GM23338 (cell line): ENCODE measurements around the gene TM4SF5. TPM values are rescaled to one million over a fixed set of nuclear protein-coding genes. Genes with fewer than 3 reads are reported as not detected.

Experiments
- ATAC-seq: fragments of 200-7000 bp; cut with Tn5 transposase; 3 replicates; pipeline ENCODE4 v1.9.1; 2020
- DNase-seq: peaks from one replicate; pipeline ENCODE4 v3.0.0-alpha.2; 2015; ENCODE audit warnings: low spot score
- H2AFZ ChIP-seq: fragments of 200-600 bp; sonication (generic); 2 replicates; pipeline ENCODE4 v1.8.0; 2016; ENCODE audit warnings: antibody characterized with exemption, mild to moderate bottlenecking, moderate library complexity
- H3F3A ChIP-seq: fragments of 200-600 bp; sonication (generic); replicated peaks from 2 replicates; pipeline ENCODE4 v1.8.0; 2017; ENCODE audit warnings: antibody characterized with exemption, mixed run types, low read depth
- H3K27ac ChIP-seq: fragments of 200-600 bp; sonication (generic); 2 replicates; pipeline ENCODE4 v1.6.1; 2016; ENCODE audit warnings: low read depth
- H3K27me3 ChIP-seq: fragments of 200-600 bp; sonication (generic); 2 replicates; pipeline ENCODE4 v1.8.0; 2016; ENCODE audit warnings: mild to moderate bottlenecking, mixed run types, moderate library complexity; ENCODE audit not compliant: insufficient read depth
- H3K36me3 ChIP-seq: fragments of 200-600 bp; sonication (generic); 2 replicates; pipeline ENCODE4 v1.8.0; 2016; ENCODE audit warnings: mild to moderate bottlenecking; ENCODE audit not compliant: insufficient read depth
- H3K4me1 ChIP-seq: fragments of 200-600 bp; sonication (generic); 2 replicates; pipeline ENCODE4 v1.8.0; 2016; ENCODE audit warnings: mild to moderate bottlenecking, moderate library complexity; ENCODE audit not compliant: insufficient read depth
- H3K4me2 ChIP-seq: fragments of 200-600 bp; sonication (generic); 2 replicates; pipeline ENCODE4 v1.7.1; 2017; ENCODE audit warnings: mixed run types
- H3K4me3 ChIP-seq: fragments of 200-600 bp; sonication (generic); 2 replicates; pipeline ENCODE4 v1.6.1; 2016; ENCODE audit warnings: mixed run types
- H3K79me2 ChIP-seq: fragments of 200-600 bp; sonication (generic); replicated peaks from 2 replicates; pipeline ENCODE4 v1.8.0; 2017; ENCODE audit warnings: mild to moderate bottlenecking; ENCODE audit not compliant: insufficient read depth
- H3K9me2 ChIP-seq: fragments of 200-600 bp; sonication (generic); 2 replicates; pipeline ENCODE4 v1.8.0; 2017; ENCODE audit not compliant: insufficient read depth
- H4K20me1 ChIP-seq: fragments of 200-600 bp; sonication (generic); replicated peaks from 2 replicates; pipeline ENCODE4 v1.8.0; 2017; ENCODE audit warnings: mild to moderate bottlenecking; ENCODE audit not compliant: insufficient read depth
- H3K27ac Mint-ChIP-seq: 2 replicates; pipeline ENCODE4 v1.8.0; 2020; ENCODE audit warnings: inconsistent platforms, mild to moderate bottlenecking, moderate library complexity, mixed read lengths
- H3K27me3 Mint-ChIP-seq: 3 replicates; pipeline ENCODE4 v1.8.0; 2022; ENCODE audit warnings: low read depth, mild to moderate bottlenecking, moderate library complexity, mixed read lengths, inconsistent platforms; ENCODE audit not compliant: insufficient read depth, poor library complexity
- H3K36me3 Mint-ChIP-seq: 3 replicates; pipeline ENCODE4 v1.8.0; 2021; ENCODE audit warnings: low read depth, mild to moderate bottlenecking, inconsistent platforms, moderate library complexity, mixed read lengths
- H3K4me1 Mint-ChIP-seq: 3 replicates; pipeline ENCODE4 v1.8.0; 2020; ENCODE audit warnings: mild to moderate bottlenecking, inconsistent platforms, mixed read lengths
- H3K4me3 Mint-ChIP-seq: 3 replicates; pipeline ENCODE4 v1.8.0; 2021; ENCODE audit warnings: moderate library complexity, mild to moderate bottlenecking, inconsistent platforms, mixed read lengths
- H3K9me3 Mint-ChIP-seq: 3 replicates; pipeline ENCODE4 v1.8.0; 2020; ENCODE audit warnings: moderate library complexity, mild to moderate bottlenecking, inconsistent platforms, mixed read lengths
- CREB1 ChIP-seq: fragments of 250-450 bp; sonication (Bioruptor Pico); IDR thresholded peaks from 2 replicates; pipeline ENCODE4 v1.5.0; 2020; ENCODE audit warnings: low read depth, mild to moderate bottlenecking, moderate library complexity
- CTCF ChIP-seq, 2 experiments: fragments of 200-600 bp in 1 of 2; sonication (generic) in 1 of 2; conservative IDR thresholded peaks; 2 replicates each; pipeline versions ENCODE4 v1.5.1 to v1.6.1; 2016 to 2017; ENCODE audit warnings: antibody characterized with exemption in 2 of 2, low read depth in 2 of 2, mild to moderate bottlenecking in 2 of 2, moderate library complexity in 1 of 2
- EZH2 ChIP-seq: fragments of 200-600 bp; sonication (generic); IDR thresholded peaks from one replicate; pipeline ENCODE4 v1.8.0; 2017; ENCODE audit warnings: antibody characterized with exemption, mild to moderate bottlenecking, low read depth; ENCODE audit not compliant: unreplicated experiment
- EZH2phosphoT487 ChIP-seq: fragments of 200-600 bp; sonication (generic); IDR thresholded peaks from one replicate; pipeline ENCODE4 v1.8.1; 2018; ENCODE audit warnings: antibody characterized with exemption; ENCODE audit not compliant: unreplicated experiment
- JUNB ChIP-seq: IDR thresholded peaks from one replicate; pipeline ENCODE4 v1.6.1; 2016; ENCODE audit warnings: antibody characterized with exemption; ENCODE audit not compliant: unreplicated experiment
- NANOG ChIP-seq: IDR thresholded peaks from 2 replicates; pipeline ENCODE4 v1.6.1; 2016; ENCODE audit warnings: antibody characterized with exemption, borderline replicate concordance
- POLR2AphosphoS5 ChIP-seq: IDR thresholded peaks from 2 replicates; pipeline ENCODE4 v1.6.1; 2016; ENCODE audit warnings: antibody characterized with exemption, low read depth
- REST ChIP-seq: IDR thresholded peaks from one replicate; pipeline ENCODE4 v1.6.1; 2018; ENCODE audit warnings: antibody characterized with exemption; ENCODE audit not compliant: unreplicated experiment
- STAT1 ChIP-seq: IDR thresholded peaks from one replicate; pipeline ENCODE4 v1.6.1; 2016; ENCODE audit warnings: antibody characterized with exemption; ENCODE audit not compliant: unreplicated experiment
- ZNF114 ChIP-seq: fragments of 250-450 bp; sonication (Bioruptor Pico); IDR thresholded peaks from 2 replicates; pipeline ENCODE4 v1.5.0; 2020; ENCODE audit warnings: mild to moderate bottlenecking, moderate library complexity
- ZNF331 ChIP-seq: fragments of 250-450 bp; sonication (Bioruptor Pico); IDR thresholded peaks from 2 replicates; pipeline ENCODE4 v1.5.0; 2020; ENCODE audit warnings: low read depth, mild to moderate bottlenecking, moderate library complexity
- polyA plus RNA-seq: library from polyadenylated mRNA; unstranded; fragments of >200 nt; fragmentation: Nextera tagmentation; extraction: Ambion mirVana; gene quantifications from 2 replicates; pipeline ENCODE4 v1.2.1, GENCODE V29; 2016
- total RNA-seq: library from RNA; depleted of rRNA; stranded (reverse); fragments of >200 nt; shearing (Covaris generic); gene quantifications from 2 replicates; pipeline ENCODE4 v1.2.3, GENCODE V29; 2014
- TF ChIP-seq, protein P1 (sequence below): IDR thresholded peaks from 2 replicates; pipeline ENCODE4 v1.6.1; 2016; ENCODE audit warnings: antibody characterized with exemption

TM4SF5 gene
- total and polyA plus RNA-seq, 2 experiments from 2014 or later = not detected

DNA sequence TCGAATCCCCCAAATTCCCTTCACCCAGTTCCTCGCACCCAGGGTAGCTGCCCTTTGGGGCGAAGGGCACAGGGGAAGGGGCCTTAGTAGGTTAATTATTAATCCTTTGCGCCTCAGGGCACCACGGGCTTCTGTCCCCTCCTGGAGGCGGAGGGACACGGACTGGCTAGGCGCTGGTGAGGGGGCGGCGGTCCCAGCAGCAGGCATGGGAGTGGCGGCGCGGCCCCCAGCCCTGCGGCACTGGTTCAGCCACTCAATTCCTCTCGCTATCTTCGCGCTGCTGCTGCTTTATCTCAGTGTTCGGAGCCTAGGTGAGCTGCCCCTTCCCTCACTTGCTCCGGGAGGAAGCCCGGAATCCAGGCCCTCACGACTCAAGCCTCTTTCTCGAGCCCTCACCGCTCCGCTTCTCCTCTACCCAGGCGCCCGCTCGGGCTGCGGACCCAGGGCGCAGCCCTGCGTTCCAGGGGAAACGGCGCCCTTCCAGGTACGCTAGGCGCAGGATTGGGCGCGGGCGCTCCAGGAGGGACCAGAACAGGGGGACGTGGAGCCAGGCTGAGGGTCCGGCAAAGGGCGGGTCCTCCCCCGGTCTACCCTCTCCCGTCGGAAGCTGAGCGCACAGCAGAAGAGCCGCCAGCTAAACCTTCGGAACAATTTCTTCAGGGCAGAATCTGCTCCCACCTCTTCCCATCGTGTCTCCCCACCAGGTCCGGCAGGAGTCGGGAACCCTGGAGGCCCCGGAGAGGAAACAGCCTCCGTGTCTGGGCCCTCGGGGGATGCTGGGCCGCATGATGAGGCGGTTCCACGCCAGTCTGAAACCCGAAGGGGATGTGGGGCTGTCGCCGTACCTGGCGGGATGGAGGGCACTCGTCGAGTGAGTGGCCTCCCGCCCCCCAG, 17.4 kb downstream of the TM4SF5 start, which contains the start of gene GLTPD2:
TSS of gene GLTPD2 (plus strand) at position 158 of the 894 bp plus-strand sequence. CDS start at position 206, 48 bp downstream.
- peak within 1 kb of the TSS; percentile 88 for H2AFZ ChIP-seq
- TF ChIP-seq EZH2 (peak; percentile 24), STAT1 (no peak)
- peak within 1 kb of the TSS; percentile 99 for H3K4me2 ChIP-seq
- Mint-ChIP-seq H3K27ac (no peak within 1 kb of the TSS), H3K4me3 (peak within 1 kb of the TSS; percentile 78), H3K27me3 (peaks cover 39% of the 10 kb centered on the region), H3K4me1 (peaks cover 23% of the 10 kb centered on the region), H3K9me3 (no peaks in the 10 kb centered on the region; the same call in 2 of the 3 replicates), H3K36me3 (peaks cover 5% of the 10 kb centered on the region; the same call in 1 of the 3 replicates)
- peak within 1 kb of the TSS; percentile 87 for H3K4me3 ChIP-seq
- peaks cover 42% of the 10 kb centered on the region for H3K27me3 ChIP-seq
- no peak within 1 kb of the TSS for H3K27ac ChIP-seq
- no peaks in the 10 kb centered on the region for H3K9me2 ChIP-seq
- peaks cover 30% of the 10 kb centered on the region for H3K4me1 ChIP-seq
- DNase-seq = peak; percentile 46
- H3K36me3 ChIP-seq = no peaks in the 10 kb centered on the region
- H4K20me1 ChIP-seq = no peaks in the 10 kb centered on the region
- H3K79me2 ChIP-seq = no peaks in the 10 kb centered on the region
- H3F3A ChIP-seq = peaks cover 19% of the 10 kb centered on the region; the same call in 1 of the 2 replicates
- peak; percentile 27 for ATAC-seq

GRCh38 chr17:4789701-4789950, 17.9 kb downstream of the TM4SF5 start:
- H3K27ac Mint-ChIP-seq = no peak overlapping the region
- DNase-seq (peak; percentile 64), ATAC-seq (peak; percentile 42)
- Histone ChIP-seq H3K27me3 (peaks cover 42% of the 10 kb centered on the region), H4K20me1 (no peaks in the 10 kb centered on the region), H3K79me2 (no peaks in the 10 kb centered on the region), H2AFZ (peak overlapping the region; percentile 88), H3K4me3 (peak overlapping the region; percentile 87), H3K27ac (no peak overlapping the region), H3K36me3 (no peaks in the 10 kb centered on the region), H3K4me1 (peaks cover 30% of the 10 kb centered on the region), H3F3A (peaks cover 19% of the 10 kb centered on the region; the same call in 1 of the 2 replicates), H3K4me2 (peak overlapping the region; percentile 99), H3K9me2 (no peaks in the 10 kb centered on the region)
- peaks cover 40% of the 10 kb centered on the region for H3K27me3 Mint-ChIP-seq
- peaks cover 23% of the 10 kb centered on the region for H3K4me1 Mint-ChIP-seq
- H3K4me3 Mint-ChIP-seq = peak overlapping the region; percentile 78
- peaks cover 5% of the 10 kb centered on the region; the same call in 1 of the 3 replicates for H3K36me3 Mint-ChIP-seq
- H3K9me3 Mint-ChIP-seq = no peaks in the 10 kb centered on the region; the same call in 2 of the 3 replicates
- TF ChIP-seq JUNB (no peak), EZH2 (no peak), CTCF (conservative IDR thresholded peaks at IDR 0.05; ENCODE audit: low read depth in 2 of 2) (no peak), ZNF331 (CRISPR knock-in tag) (no peak), POLR2AphosphoS5 (no peak), CREB1 (no peak), ZNF114 (CRISPR knock-in tag) (no peak), REST (no peak), EZH2phosphoT487 (no peak), NANOG (no peak), STAT1 (no peak)
- TF ChIP-seq, protein P1, sequence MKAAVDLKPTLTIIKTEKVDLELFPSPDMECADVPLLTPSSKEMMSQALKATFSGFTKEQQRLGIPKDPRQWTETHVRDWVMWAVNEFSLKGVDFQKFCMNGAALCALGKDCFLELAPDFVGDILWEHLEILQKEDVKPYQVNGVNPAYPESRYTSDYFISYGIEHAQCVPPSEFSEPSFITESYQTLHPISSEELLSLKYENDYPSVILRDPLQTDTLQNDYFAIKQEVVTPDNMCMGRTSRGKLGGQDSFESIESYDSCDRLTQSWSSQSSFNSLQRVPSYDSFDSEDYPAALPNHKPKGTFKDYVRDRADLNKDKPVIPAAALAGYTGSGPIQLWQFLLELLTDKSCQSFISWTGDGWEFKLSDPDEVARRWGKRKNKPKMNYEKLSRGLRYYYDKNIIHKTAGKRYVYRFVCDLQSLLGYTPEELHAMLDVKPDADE = no peak
